ENCODE results near the gene SAMD4B.

- TF ChIP-seq PHF8 (conservative IDR thresholded peaks at IDR 0.05; ENCODE audit: low read depth, low read length), result peak; percentile 78
- TF ChIP-seq POLR2A (IDR thresholded peaks at IDR 0.05; ENCODE audit: control extremely low read depth in 1 of 2, low read depth in 2 of 2, low read length in 2 of 2), result peak; percentile 93 to 98
- TF ChIP-seq SUZ12 (IDR thresholded peaks at IDR 0.05; ENCODE audit: low read length), result no peak
- peak; percentile 76 for TF ChIP-seq JUND (IDR thresholded peaks at IDR 0.05; ENCODE audit: low read length)
- TF ChIP-seq CTCF (IDR thresholded peaks at IDR 0.05; ENCODE audit: control extremely low read depth in 1 of 3, insufficient read depth in 1 of 3, low read depth in 1 of 3, low read length in 3 of 3), result peak in 1 of 3 experiments; percentile 22; a peak in 2 of 4 replicates
- TF ChIP-seq MAFK (IDR thresholded peaks at IDR 0.05; ENCODE audit: low read depth, low read length), result no peak
- TF ChIP-seq EZH2 (IDR thresholded peaks at IDR 0.05; ENCODE audit: low read depth, low read length, severe bottlenecking), result no peak
- peak; percentile 80 for TF ChIP-seq MAX (IDR thresholded peaks at IDR 0.05)
- no peak for TF ChIP-seq SAP30 (IDR thresholded peaks at IDR 0.05; ENCODE audit: insufficient read depth, insufficient replicate concordance, low read length)
- no peak for TF ChIP-seq RFX5 (IDR thresholded peaks at IDR 0.05; ENCODE audit: borderline replicate concordance, low read depth, low read length)
- TF ChIP-seq USF2 (IDR thresholded peaks at IDR 0.05; ENCODE audit: low read length), result no peak
- peak; percentile 97 for TF ChIP-seq TAF1 (IDR thresholded peaks at IDR 0.05; ENCODE audit: low read depth, low read length)
These were observed 48.7 kb downstream of the SAMD4B start, which contains the start of the genes MED29 and PAF1 for GRCh38 chr19:39390751-39391437.

Measured in H1 (cell line).